Mesenteric fat pad (tissue), 1 donor: ENCODE data around the gene ZNF419. TPM values are rescaled to one million over a fixed set of nuclear protein-coding genes. Genes with fewer than 3 reads are reported as not detected.

Source experiments
- DNase-seq: peaks from one replicate; pipeline ENCODE4 v3.0.0-alpha.2; 2020; ENCODE audit warnings: low spot score
- total RNA-seq: library from RNA; stranded (reverse); fragmentation: NEBNext Ultra II Directional; extraction: Animal tissue kit (Norgen Biotek cat#: 25700); gene quantifications from one replicate; pipeline ENCODE4 v1.2.1, GENCODE V29; 2021
- donor health status: DM: yes; HTN: yes; CAD: no.

The ZNF419 gene
- total RNA-seq, 1 donor from 2014 or later, result 7.8 TPM

GRCh38 chr19:57527136-57527881, 39.8 kb downstream of the ZNF419 start, which contains the start of gene ZNF549:
TSS of gene ZNF549 (plus strand) at chr19:57527356. CDS start at chr19:57527574, 218 bp downstream.
- DNase-seq, result peak; percentile 93

- DNase-seq, result no peak
Observed at GRCh38 chr19:57537953-57538547, 50.5 kb downstream of the ZNF419 start.

Other genes with a start within 250 kb of the ZNF419 start
- gene ZNF805, start 247.1 kb upstream of the ZNF419 start, total RNA-seq, result 16.3 TPM
- 50.3 TPM for gene ZNF460, start 207.3 kb upstream of the ZNF419 start, total RNA-seq
- gene ZNF543, start 167.3 kb upstream of the ZNF419 start, total RNA-seq, result 5.3 TPM
- gene ZNF304, start 136.5 kb upstream of the ZNF419 start, total RNA-seq, result 7.4 TPM
- gene TRAPPC2B, start 124.2 kb upstream of the ZNF419 start, total RNA-seq, result 10.3 TPM
- 2.2 TPM for gene ZNF547, start 124.2 kb upstream of the ZNF419 start, total RNA-seq
- 13.9 TPM for gene ZNF548, start 97.9 kb upstream of the ZNF419 start, total RNA-seq
- 8.6 TPM for gene ZNF17, start 76.6 kb upstream of the ZNF419 start, total RNA-seq
- 12.1 TPM for gene ZNF749, start 52.4 kb upstream of the ZNF419 start, total RNA-seq
- gene VN1R1, start 30.6 kb upstream of the ZNF419 start, total RNA-seq, result 0.64 TPM
- gene ZNF772, start 10.2 kb upstream of the ZNF419 start, total RNA-seq, result 7.6 TPM
- 7.0 TPM for gene ZNF773, start 12.2 kb downstream of the ZNF419 start, total RNA-seq
- gene ZNF549, start 39.6 kb downstream of the ZNF419 start, total RNA-seq, result 4.7 TPM
- gene ZNF550, start 72.1 kb downstream of the ZNF419 start, total RNA-seq, result 9.3 TPM
- gene ZNF416, start 91.2 kb downstream of the ZNF419 start, total RNA-seq, result 4.5 TPM
- 2.4 TPM for gene ZIK1, start 96.4 kb downstream of the ZNF419 start, total RNA-seq
- gene ZNF530, start 112.1 kb downstream of the ZNF419 start, total RNA-seq, result 3.0 TPM
- gene ZNF134, start 126.5 kb downstream of the ZNF419 start, total RNA-seq, result 10.2 TPM
- gene ZNF211, start 145.4 kb downstream of the ZNF419 start, total RNA-seq, result 6.8 TPM
- gene ZSCAN4, start 181.2 kb downstream of the ZNF419 start, total RNA-seq, result not detected
- 9.9 TPM for gene ZNF551, start 194.2 kb downstream of the ZNF419 start, total RNA-seq
- 4.8 TPM for gene ZNF154, start 221.5 kb downstream of the ZNF419 start, total RNA-seq
- 3.9 TPM for gene ZNF671, start 239.9 kb downstream of the ZNF419 start, total RNA-seq